ENCODE results near the gene SNX11.

GRCh38 chr17:48093341-48094045 is 14.1 kb upstream of the SNX11 start:
- TF ChIP-seq CTCF (IDR thresholded peaks at IDR 0.05) (no peak), POLR2A (IDR thresholded peaks at IDR 0.05) (no peak), EP300 (IDR thresholded peaks at IDR 0.05) (no peak), POLR2AphosphoS5 (IDR thresholded peaks at IDR 0.05) (no peak)

Measured in suprapubic skin (tissue), 4 donors.